Measurements from ENCODE around the gene MLLT3. TPM values are rescaled to one million over a fixed set of nuclear protein-coding genes. Genes with fewer than 3 reads are reported as not detected.

Gene MLLT3
- total RNA-seq, 1 donor from 2014 or later: 65.8 TPM

DNA sequence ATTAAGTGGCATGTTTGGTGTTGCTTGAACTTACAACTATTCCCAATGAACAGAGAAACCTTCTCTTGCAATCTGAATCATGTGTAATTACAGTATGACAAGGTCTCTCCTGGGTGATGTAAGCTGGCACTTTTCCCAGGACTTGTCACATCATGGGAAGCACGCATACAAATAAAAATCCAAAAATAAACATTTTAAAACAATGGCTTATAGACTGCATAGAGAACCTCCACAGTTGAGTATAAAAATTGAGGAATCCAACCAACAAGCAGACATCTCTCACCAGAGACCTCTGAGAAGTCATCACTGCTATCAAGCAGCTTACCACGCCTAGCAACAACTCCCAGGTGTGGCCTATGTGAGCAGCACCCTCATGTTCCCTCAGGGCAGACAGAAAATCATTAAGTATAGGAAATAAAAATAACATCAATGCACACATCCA is 3.9 kb downstream of the MLLT3 start:
- Histone ChIP-seq H3K4me1 (ENCODE audit: control insufficient read depth in 3 of 3, insufficient read depth in 3 of 3, low read length in 3 of 3) (peaks cover 2 to 10% (median 4%) of the 10 kb centered on the region in 3 donors), H3K9ac (ENCODE audit: low read depth in 1 of 3, low read length in 3 of 3) (no peak overlapping the region), H3K27ac (ENCODE audit: low read depth, low read length) (no peak overlapping the region), H3K4me3 (ENCODE audit: low read length in 3 of 3) (no peak overlapping the region), H3K9me3 (ENCODE audit: control insufficient read depth in 3 of 3, low read length in 3 of 3) (no peaks in the 10 kb centered on the region), H3K27me3 (ENCODE audit: control insufficient read depth in 3 of 3, insufficient read depth in 3 of 3, low read length in 3 of 3) (no peaks in the 10 kb centered on the region), H3K36me3 (ENCODE audit: control insufficient read depth in 3 of 3, insufficient read depth in 3 of 3, low read length in 3 of 3) (no peaks in the 10 kb centered on the region)

- H3K9ac ChIP-seq (ENCODE audit: low read depth in 1 of 3, low read length in 3 of 3): no peak overlapping the region
- no peaks in the 10 kb centered on the region for H3K36me3 ChIP-seq (ENCODE audit: control insufficient read depth in 3 of 3, insufficient read depth in 3 of 3, low read length in 3 of 3)
- no peak overlapping the region for H3K27ac ChIP-seq (ENCODE audit: low read depth, low read length)
- H3K4me1 ChIP-seq (ENCODE audit: control insufficient read depth in 3 of 3, insufficient read depth in 3 of 3, low read length in 3 of 3): peaks cover 2 to 7% (median 4%) of the 10 kb centered on the region in 3 donors
- no peak overlapping the region for H3K4me3 ChIP-seq (ENCODE audit: low read length in 3 of 3)
- no peaks in the 10 kb centered on the region for H3K27me3 ChIP-seq (ENCODE audit: control insufficient read depth in 3 of 3, insufficient read depth in 3 of 3, low read length in 3 of 3)
- no peaks in the 10 kb centered on the region for H3K9me3 ChIP-seq (ENCODE audit: control insufficient read depth in 3 of 3, low read length in 3 of 3)
Observed at GRCh38 chr9:20616808-20617207, 5.5 kb downstream of the MLLT3 start.

DNA sequence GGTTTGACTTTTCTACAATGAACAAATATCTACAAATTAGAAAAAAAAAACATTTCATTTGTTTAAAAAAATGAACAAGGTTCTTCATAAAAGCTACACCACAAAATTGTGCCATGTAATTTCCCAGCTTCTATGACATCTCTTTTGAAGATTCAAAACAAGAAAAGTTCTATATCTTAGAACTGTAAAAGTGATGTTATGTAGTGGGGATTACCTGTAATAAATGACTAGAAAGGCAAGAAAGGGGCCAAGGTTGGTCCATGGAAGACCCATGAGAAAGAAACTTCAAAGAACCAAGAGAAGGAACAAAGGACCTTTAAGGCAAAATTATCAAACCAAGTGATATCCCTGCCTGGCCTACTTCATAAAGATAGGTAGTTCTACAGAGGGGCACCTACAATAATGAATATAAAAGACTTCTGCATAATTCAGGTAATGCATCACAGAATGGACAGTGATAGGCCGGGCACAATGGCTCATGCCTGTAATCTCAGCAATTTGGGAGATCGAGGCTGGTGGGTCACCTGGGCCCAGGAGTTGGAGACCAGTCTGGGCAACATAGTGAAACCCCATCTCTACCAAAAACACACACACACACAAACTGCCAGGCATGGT is 7.6 kb downstream of the MLLT3 start:
- Histone ChIP-seq H3K4me1 (ENCODE audit: control insufficient read depth in 3 of 3, insufficient read depth in 3 of 3, low read length in 3 of 3) (peaks cover 0 to 1% (median under 1%) of the 10 kb centered on the region in 3 donors), H3K9ac (ENCODE audit: low read depth in 1 of 3, low read length in 3 of 3) (no peak overlapping the region), H3K4me3 (ENCODE audit: low read length in 3 of 3) (no peak overlapping the region), H3K9me3 (ENCODE audit: control insufficient read depth in 3 of 3, low read length in 3 of 3) (no peaks in the 10 kb centered on the region), H3K36me3 (ENCODE audit: control insufficient read depth in 3 of 3, insufficient read depth in 3 of 3, low read length in 3 of 3) (no peaks in the 10 kb centered on the region), H3K27ac (ENCODE audit: low read depth, low read length) (no peak overlapping the region), H3K27me3 (ENCODE audit: control insufficient read depth in 3 of 3, insufficient read depth in 3 of 3, low read length in 3 of 3) (no peaks in the 10 kb centered on the region)

DNA sequence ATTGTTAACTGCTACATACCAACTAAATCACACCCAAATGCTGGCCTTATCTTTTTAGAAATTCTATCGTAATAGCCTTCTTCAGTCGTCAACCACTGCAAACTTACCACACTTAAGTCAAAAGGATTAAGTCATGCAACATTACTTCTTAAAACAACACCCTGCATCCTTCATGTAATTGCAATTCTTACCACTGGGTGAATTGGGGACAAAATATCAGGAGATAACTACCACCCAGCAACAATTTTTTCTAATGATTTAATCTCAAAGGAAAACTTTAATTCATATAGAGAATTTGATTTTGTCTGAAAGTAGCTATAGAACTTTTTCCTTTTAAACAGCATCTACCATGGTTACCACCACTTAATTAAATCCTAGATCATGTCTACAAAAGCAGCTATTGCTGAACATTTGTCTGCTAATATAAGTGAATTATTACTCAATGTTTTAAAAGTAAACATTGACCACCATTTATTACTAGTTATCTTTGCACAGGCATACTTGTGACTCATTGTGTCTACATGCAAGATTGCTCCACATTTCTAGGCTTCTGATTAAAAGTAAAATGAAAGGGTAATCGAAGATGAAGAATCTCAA is 10.5 kb downstream of the MLLT3 start:
- Histone ChIP-seq H3K36me3 (ENCODE audit: control insufficient read depth in 3 of 3, insufficient read depth in 3 of 3, low read length in 3 of 3) (no peaks in the 10 kb centered on the region), H3K4me3 (ENCODE audit: low read length in 3 of 3) (no peak overlapping the region), H3K9me3 (ENCODE audit: control insufficient read depth in 3 of 3, low read length in 3 of 3) (no peaks in the 10 kb centered on the region), H3K4me1 (ENCODE audit: control insufficient read depth in 3 of 3, insufficient read depth in 3 of 3, low read length in 3 of 3) (no peaks in the 10 kb centered on the region), H3K9ac (ENCODE audit: low read depth in 1 of 3, low read length in 3 of 3) (no peak overlapping the region), H3K27ac (ENCODE audit: low read depth, low read length) (no peak overlapping the region), H3K27me3 (ENCODE audit: control insufficient read depth in 3 of 3, insufficient read depth in 3 of 3, low read length in 3 of 3) (no peaks in the 10 kb centered on the region)

GRCh38 chr9:20610591-20610990 is 11.7 kb downstream of the MLLT3 start:
- no peak overlapping the region for H3K4me3 ChIP-seq (ENCODE audit: low read length in 3 of 3)
- no peaks in the 10 kb centered on the region for H3K36me3 ChIP-seq (ENCODE audit: control insufficient read depth in 3 of 3, insufficient read depth in 3 of 3, low read length in 3 of 3)
- no peak overlapping the region for H3K9ac ChIP-seq (ENCODE audit: low read depth in 1 of 3, low read length in 3 of 3)
- no peaks in the 10 kb centered on the region for H3K9me3 ChIP-seq (ENCODE audit: control insufficient read depth in 3 of 3, low read length in 3 of 3)
- H3K27me3 ChIP-seq (ENCODE audit: control insufficient read depth in 3 of 3, insufficient read depth in 3 of 3, low read length in 3 of 3): no peaks in the 10 kb centered on the region
- no peaks in the 10 kb centered on the region for H3K4me1 ChIP-seq (ENCODE audit: control insufficient read depth in 3 of 3, insufficient read depth in 3 of 3, low read length in 3 of 3)
- no peak overlapping the region for H3K27ac ChIP-seq (ENCODE audit: low read depth, low read length)

DNA sequence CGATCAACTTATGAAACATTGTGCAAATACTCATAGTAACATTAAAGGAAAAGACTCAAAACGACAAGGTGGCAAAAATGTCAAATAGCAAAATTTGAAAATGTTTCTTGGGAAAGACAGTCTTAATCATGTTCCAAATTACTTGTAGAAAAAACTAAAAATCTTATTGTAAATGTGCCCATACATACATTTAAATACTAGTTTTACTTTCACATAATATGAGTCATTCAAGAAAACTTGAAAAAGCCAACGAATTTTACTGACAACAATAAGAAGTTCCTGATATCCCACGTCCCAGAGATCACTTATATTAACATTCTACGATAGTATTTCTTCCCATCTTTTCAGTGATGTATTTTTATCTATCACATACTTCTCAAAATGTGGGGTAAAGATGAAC is 13.7 kb downstream of the MLLT3 start:
- H3K36me3 ChIP-seq (ENCODE audit: control insufficient read depth in 3 of 3, insufficient read depth in 3 of 3, low read length in 3 of 3): no peaks in the 10 kb centered on the region
- peaks cover 0 to 9% (median 0%) of the 10 kb centered on the region in 3 donors for H3K4me1 ChIP-seq (ENCODE audit: control insufficient read depth in 3 of 3, insufficient read depth in 3 of 3, low read length in 3 of 3)
- H3K27ac ChIP-seq (ENCODE audit: low read depth, low read length): no peak overlapping the region
- no peak overlapping the region for H3K4me3 ChIP-seq (ENCODE audit: low read length in 3 of 3)
- H3K9ac ChIP-seq (ENCODE audit: low read depth in 1 of 3, low read length in 3 of 3): no peak overlapping the region
- H3K9me3 ChIP-seq (ENCODE audit: control insufficient read depth in 3 of 3, low read length in 3 of 3): no peaks in the 10 kb centered on the region
- no peaks in the 10 kb centered on the region for H3K27me3 ChIP-seq (ENCODE audit: control insufficient read depth in 3 of 3, insufficient read depth in 3 of 3, low read length in 3 of 3)

GRCh38 chr9:20606652-20607051 is 15.6 kb downstream of the MLLT3 start:
- Histone ChIP-seq H3K4me1 (ENCODE audit: control insufficient read depth in 3 of 3, insufficient read depth in 3 of 3, low read length in 3 of 3) (peaks cover 0 to 18% (median 3%) of the 10 kb centered on the region in 3 donors), H3K27ac (ENCODE audit: low read depth, low read length) (no peak overlapping the region)

DNA sequence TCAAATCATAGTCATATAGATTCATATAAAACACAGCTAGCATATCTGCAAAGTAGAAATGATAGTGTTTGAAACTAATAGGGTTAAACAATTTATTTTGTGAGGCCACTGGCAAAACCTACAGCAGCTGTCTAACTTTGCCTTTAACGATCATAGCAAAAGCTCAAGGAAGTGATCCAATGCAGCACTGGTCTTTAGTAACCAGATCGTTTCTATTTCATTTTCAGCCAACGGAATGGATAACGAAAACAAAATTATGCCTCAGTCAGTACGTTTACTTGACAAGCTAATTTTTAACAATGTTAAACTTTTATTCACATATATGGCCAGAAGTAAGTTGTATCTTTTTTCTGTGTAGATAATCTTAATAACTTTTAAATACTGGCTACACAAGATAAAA is 17.7 kb downstream of the MLLT3 start:
- no peaks in the 10 kb centered on the region for H3K9me3 ChIP-seq (ENCODE audit: control insufficient read depth in 3 of 3, low read length in 3 of 3)
- no peak overlapping the region for H3K27ac ChIP-seq (ENCODE audit: low read depth, low read length)
- H3K36me3 ChIP-seq (ENCODE audit: control insufficient read depth in 3 of 3, insufficient read depth in 3 of 3, low read length in 3 of 3): no peaks in the 10 kb centered on the region
- H3K4me3 ChIP-seq (ENCODE audit: low read length in 3 of 3): peak overlapping the region in 2 of 3 donors; percentile 37 to 38
- H3K4me1 ChIP-seq (ENCODE audit: control insufficient read depth in 3 of 3, insufficient read depth in 3 of 3, low read length in 3 of 3): peaks cover 0 to 18% (median 3%) of the 10 kb centered on the region in 3 donors
- H3K27me3 ChIP-seq (ENCODE audit: control insufficient read depth in 3 of 3, insufficient read depth in 3 of 3, low read length in 3 of 3): no peaks in the 10 kb centered on the region
- peak overlapping the region in 2 of 3 donors; percentile 18 to 73 for H3K9ac ChIP-seq (ENCODE audit: low read depth in 1 of 3, low read length in 3 of 3)

More at GRCh38 chr9:20606652-20607051, 15.6 kb downstream of the MLLT3 start:
- Histone ChIP-seq H3K27me3 (ENCODE audit: control insufficient read depth in 3 of 3, insufficient read depth in 3 of 3, low read length in 3 of 3) (no peaks in the 10 kb centered on the region), H3K9ac (ENCODE audit: low read depth in 1 of 3, low read length in 3 of 3) (no peak overlapping the region), H3K4me3 (ENCODE audit: low read length in 3 of 3) (no peak overlapping the region), H3K9me3 (ENCODE audit: control insufficient read depth in 3 of 3, low read length in 3 of 3) (no peaks in the 10 kb centered on the region), H3K36me3 (ENCODE audit: control insufficient read depth in 3 of 3, insufficient read depth in 3 of 3, low read length in 3 of 3) (no peaks in the 10 kb centered on the region)

- H3K27ac ChIP-seq (ENCODE audit: low read depth, low read length): no peak overlapping the region
- H3K9me3 ChIP-seq (ENCODE audit: control insufficient read depth in 3 of 3, low read length in 3 of 3): no peaks in the 10 kb centered on the region
- no peaks in the 10 kb centered on the region for H3K36me3 ChIP-seq (ENCODE audit: control insufficient read depth in 3 of 3, insufficient read depth in 3 of 3, low read length in 3 of 3)
- H3K9ac ChIP-seq (ENCODE audit: low read depth in 1 of 3, low read length in 3 of 3): no peak overlapping the region
- no peaks in the 10 kb centered on the region for H3K27me3 ChIP-seq (ENCODE audit: control insufficient read depth in 3 of 3, insufficient read depth in 3 of 3, low read length in 3 of 3)
- H3K4me3 ChIP-seq (ENCODE audit: low read length in 3 of 3): no peak overlapping the region
- peaks cover 0 to 18% (median 3%) of the 10 kb centered on the region in 3 donors for H3K4me1 ChIP-seq (ENCODE audit: control insufficient read depth in 3 of 3, insufficient read depth in 3 of 3, low read length in 3 of 3)
Observed at GRCh38 chr9:20603524-20604268, 18.6 kb downstream of the MLLT3 start.

DNA sequence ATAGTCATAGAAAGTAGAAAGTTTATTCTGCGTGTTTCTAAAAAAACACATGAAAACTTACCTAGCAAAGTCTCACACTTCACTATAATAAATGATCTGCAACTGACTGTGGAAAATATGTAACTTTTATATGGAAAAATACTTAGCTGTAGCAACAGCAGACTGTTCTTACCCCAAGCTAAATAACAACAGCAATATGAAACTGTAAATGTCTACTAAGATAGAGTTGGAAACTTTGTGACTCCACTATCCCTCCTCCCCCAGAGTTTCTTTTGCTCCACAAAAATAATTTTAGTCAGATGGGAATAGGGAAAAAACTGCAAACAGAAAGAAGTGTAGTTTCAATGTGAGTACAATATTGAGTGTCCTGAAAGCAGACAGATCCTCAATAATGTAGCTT is 21.0 kb downstream of the MLLT3 start:
- Histone ChIP-seq H3K4me3 (ENCODE audit: low read length in 3 of 3) (no peak overlapping the region), H3K9me3 (ENCODE audit: control insufficient read depth in 3 of 3, low read length in 3 of 3) (no peaks in the 10 kb centered on the region), H3K27ac (ENCODE audit: low read depth, low read length) (no peak overlapping the region), H3K27me3 (ENCODE audit: control insufficient read depth in 3 of 3, insufficient read depth in 3 of 3, low read length in 3 of 3) (no peaks in the 10 kb centered on the region), H3K9ac (ENCODE audit: low read depth in 1 of 3, low read length in 3 of 3) (no peak overlapping the region), H3K36me3 (ENCODE audit: control insufficient read depth in 3 of 3, insufficient read depth in 3 of 3, low read length in 3 of 3) (no peaks in the 10 kb centered on the region), H3K4me1 (ENCODE audit: control insufficient read depth in 3 of 3, insufficient read depth in 3 of 3, low read length in 3 of 3) (peaks cover 3 to 18% (median 7%) of the 10 kb centered on the region in 3 donors)

All from skeletal muscle tissue (tissue), 4 donors.